PFSK-1 (cell line): ENCODE measurements around the gene TNS1.

Experiments used
- FOXP2 ChIP-seq: optimal IDR thresholded peaks from 2 replicates; pipeline ENCODE3; 2011; ENCODE audit warnings: borderline replicate concordance, control low read depth, inconsistent platforms; ENCODE audit not compliant: insufficient read depth; ENCODE audit errors: extremely low read length, extremely low read depth
- POLR2AphosphoS5 ChIP-seq: IDR thresholded peaks from 2 replicates; pipeline ENCODE4 v1.6.1; 2012; ENCODE audit warnings: low read depth, mild to moderate bottlenecking, control low read depth, low read length, moderate library complexity
- SIN3A ChIP-seq: IDR thresholded peaks from 2 replicates; pipeline ENCODE4 v1.6.1; 2012; ENCODE audit warnings: mild to moderate bottlenecking, low read length, moderate library complexity, borderline replicate concordance; ENCODE audit not compliant: insufficient read depth
- TAF1 ChIP-seq: IDR thresholded peaks from 2 replicates; pipeline ENCODE4 v1.6.1; 2012; ENCODE audit warnings: low read length, control low read depth, borderline replicate concordance; ENCODE audit not compliant: insufficient read depth
- TF ChIP-seq, protein P1 (sequence below), 2 experiments: IDR thresholded peaks; 2 replicates each; pipeline versions ENCODE4 v1.6.1 to v1.8.0; 2011 to 2012; ENCODE audit warnings: low read depth in 2 of 2, low read length in 2 of 2, control low read depth in 1 of 2, inconsistent platforms in 1 of 2, mild to moderate bottlenecking in 1 of 2, moderate library complexity in 1 of 2; ENCODE audit not compliant: insufficient read depth in 1 of 2

The TNS1 gene

DNA sequence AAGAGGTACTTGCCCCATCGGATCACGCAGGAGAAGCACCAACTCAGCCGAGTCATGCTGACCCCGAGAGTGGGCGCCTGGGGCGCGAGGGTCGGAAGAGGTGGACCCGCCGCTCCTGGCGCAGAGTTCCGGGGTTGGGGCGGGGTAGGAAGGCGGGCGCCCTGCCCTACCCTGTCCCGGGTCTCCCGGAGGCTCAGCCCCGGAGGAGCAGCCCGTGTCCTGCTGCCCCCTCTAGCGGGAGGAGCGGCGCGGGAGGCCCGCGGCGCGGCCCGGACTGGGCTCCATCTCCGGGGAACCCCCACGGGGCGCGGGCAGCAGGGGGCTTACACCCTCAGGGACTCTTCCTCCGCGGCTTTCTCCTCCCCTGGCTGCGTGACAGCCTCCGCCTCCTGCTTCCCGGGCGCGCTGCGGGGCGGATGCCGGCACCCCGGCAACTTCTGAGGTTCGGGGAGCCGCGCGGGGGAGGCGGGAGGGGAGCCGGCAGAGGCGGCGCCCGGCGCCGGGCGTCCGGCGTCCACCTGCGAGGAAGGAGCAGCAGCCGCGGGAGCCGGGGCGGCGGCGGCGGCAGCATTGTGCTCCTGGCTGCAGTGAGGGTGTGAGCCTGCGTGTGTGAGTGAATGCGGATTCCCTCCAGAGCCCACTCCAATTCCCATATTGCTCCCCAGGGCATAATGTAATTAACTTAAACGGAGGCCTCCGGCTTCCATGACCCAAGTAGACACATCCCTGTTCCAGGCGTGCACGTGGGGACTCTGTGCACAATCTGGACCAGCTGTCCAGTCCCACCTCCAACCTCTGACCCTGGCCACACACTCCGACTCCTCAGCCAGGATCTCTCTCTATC, 7.6 kb upstream of the TNS1 start:
- TF ChIP-seq FOXP2 (no peak), SIN3A (no peak), TAF1 (no peak), POLR2AphosphoS5 (no peak)
- TF ChIP-seq, protein P1, sequence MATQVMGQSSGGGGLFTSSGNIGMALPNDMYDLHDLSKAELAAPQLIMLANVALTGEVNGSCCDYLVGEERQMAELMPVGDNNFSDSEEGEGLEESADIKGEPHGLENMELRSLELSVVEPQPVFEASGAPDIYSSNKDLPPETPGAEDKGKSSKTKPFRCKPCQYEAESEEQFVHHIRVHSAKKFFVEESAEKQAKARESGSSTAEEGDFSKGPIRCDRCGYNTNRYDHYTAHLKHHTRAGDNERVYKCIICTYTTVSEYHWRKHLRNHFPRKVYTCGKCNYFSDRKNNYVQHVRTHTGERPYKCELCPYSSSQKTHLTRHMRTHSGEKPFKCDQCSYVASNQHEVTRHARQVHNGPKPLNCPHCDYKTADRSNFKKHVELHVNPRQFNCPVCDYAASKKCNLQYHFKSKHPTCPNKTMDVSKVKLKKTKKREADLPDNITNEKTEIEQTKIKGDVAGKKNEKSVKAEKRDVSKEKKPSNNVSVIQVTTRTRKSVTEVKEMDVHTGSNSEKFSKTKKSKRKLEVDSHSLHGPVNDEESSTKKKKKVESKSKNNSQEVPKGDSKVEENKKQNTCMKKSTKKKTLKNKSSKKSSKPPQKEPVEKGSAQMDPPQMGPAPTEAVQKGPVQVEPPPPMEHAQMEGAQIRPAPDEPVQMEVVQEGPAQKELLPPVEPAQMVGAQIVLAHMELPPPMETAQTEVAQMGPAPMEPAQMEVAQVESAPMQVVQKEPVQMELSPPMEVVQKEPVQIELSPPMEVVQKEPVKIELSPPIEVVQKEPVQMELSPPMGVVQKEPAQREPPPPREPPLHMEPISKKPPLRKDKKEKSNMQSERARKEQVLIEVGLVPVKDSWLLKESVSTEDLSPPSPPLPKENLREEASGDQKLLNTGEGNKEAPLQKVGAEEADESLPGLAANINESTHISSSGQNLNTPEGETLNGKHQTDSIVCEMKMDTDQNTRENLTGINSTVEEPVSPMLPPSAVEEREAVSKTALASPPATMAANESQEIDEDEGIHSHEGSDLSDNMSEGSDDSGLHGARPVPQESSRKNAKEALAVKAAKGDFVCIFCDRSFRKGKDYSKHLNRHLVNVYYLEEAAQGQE (IDR thresholded peaks at IDR 0.05; ENCODE audit: insufficient read depth in 1 of 2, low read depth in 2 of 2, low read length in 2 of 2): no peak

DNA sequence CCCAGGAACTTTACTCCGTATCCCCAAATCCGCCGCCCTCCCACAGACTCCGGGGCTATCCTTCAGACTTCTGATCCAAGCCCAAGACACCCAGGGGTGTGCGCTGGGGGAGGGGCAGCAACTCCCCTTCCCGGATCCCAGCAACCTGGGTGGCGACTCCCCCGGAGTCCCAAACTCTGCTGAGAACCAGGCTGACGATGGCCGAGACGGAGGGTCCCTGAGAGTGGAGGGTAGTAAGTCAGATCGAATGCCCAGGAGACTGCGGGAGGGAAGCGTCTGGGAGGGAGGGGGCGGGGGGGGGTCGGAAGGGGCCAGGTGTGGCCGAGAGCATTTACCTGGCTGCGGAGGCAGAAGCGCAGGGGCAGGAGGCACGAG, 7.0 kb upstream of the TNS1 start:
- no peak for TF ChIP-seq TAF1
- no peak for TF ChIP-seq POLR2AphosphoS5
- no peak for TF ChIP-seq FOXP2
- TF ChIP-seq, protein P1 (IDR thresholded peaks at IDR 0.05; ENCODE audit: insufficient read depth in 1 of 2, low read depth in 2 of 2, low read length in 2 of 2): no peak
- no peak for TF ChIP-seq SIN3A

DNA sequence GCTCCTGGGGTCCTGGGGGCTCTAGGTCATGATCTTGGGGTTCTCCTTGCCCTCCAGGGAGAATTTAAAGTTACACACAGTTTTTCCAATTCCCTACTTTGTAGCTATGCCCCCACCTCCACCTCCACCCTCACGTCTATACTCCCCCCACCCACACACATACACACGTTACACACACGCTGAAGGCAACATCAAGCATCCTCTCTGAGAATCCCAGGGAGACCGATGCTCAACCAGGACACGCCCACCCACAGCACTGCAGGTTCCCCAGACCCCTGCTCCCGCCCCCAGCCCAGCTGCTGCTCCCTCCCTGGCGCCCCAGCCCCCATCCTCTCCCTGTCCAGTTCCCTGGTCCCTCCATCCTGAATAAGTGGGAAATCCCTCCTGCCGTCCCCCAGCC, 6.4 kb upstream of the TNS1 start:
- TF ChIP-seq FOXP2 (no peak), SIN3A (no peak), POLR2AphosphoS5 (no peak)

DNA sequence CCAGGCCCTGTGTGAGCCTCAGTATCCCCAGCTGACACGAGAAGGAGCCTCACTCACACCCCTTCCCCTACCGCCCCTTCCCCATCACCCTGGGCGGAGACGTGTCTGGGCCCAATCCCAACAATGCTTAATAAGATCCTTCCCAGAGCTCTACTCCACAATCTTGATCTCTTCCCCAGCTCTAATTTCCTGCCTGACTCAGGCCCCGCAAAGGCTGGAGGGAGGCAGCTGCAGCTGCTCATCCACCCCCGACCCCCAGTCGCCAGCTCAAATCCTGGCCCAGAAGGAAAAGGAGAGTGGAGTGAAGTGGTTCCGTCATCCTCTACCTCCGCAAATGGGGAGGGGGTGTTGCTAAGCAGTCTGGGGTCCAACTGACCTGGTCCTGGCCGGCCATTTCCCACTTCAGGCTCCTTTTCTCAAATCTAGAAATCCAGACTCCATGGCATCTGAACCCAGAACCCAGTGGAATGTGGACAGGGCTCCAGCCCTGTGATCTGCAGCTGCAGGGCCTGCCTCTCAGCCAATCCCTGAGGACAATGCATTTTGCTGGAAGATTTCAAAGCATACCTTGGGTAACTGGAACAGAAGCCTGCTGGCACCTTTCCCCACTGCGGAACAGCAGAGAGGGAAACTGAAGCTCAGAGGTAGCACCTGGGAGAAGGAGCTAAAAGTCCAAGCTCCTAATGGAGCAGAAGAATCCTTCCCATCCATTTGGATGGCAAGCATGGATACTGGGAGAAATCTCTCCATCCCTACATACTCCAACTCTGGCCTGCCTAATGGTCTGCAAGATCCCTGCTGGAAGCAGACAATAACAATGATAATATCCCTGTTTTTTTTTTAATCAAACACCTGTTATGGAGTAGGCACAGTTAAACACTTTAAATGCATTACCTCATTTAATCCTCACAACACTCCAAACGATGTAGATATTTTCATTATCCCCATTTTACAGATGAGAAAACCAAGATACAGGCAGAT, 5.6 kb upstream of the TNS1 start:
- TF ChIP-seq SIN3A (no peak), FOXP2 (no peak), POLR2AphosphoS5 (no peak)
- TF ChIP-seq, protein P1 (IDR thresholded peaks at IDR 0.05; ENCODE audit: insufficient read depth in 1 of 2, low read depth in 2 of 2, low read length in 2 of 2): 0 out of 4 replicates have a peak, but pooled peaks of 1 of the 2 experiments have one; percentile 39

DNA sequence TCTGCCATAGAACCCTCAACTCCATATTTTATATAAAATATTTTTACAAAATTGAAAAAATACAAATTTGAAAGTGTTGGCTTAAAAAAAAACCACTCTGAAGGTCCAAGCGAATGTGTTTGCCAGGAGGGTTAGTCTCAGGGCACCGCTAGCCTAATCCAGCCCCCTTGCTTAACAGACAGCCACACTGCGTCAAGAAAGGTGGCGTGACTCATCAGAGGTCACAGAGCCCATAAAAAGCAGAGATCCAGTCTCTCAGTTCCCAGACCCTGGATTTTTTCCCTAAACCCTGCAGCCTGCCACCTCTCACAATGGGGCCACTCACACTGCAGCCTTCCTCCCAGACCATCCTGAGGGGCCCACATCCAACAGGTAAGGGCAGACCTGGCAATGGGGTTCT, 3.9 kb upstream of the TNS1 start:
- TF ChIP-seq TAF1 (no peak), POLR2AphosphoS5 (no peak), FOXP2 (no peak), SIN3A (no peak)
- TF ChIP-seq, protein P1 (IDR thresholded peaks at IDR 0.05; ENCODE audit: insufficient read depth in 1 of 2, low read depth in 2 of 2, low read length in 2 of 2): no peak
